ENCODE results near the gene ORM2.
"Not testable (repeated sequence)": the region's sequence is repeated elsewhere in the genome, so short reads cannot be mapped to it uniquely, and the experiment has no call there.

The ORM2 gene

DNA sequence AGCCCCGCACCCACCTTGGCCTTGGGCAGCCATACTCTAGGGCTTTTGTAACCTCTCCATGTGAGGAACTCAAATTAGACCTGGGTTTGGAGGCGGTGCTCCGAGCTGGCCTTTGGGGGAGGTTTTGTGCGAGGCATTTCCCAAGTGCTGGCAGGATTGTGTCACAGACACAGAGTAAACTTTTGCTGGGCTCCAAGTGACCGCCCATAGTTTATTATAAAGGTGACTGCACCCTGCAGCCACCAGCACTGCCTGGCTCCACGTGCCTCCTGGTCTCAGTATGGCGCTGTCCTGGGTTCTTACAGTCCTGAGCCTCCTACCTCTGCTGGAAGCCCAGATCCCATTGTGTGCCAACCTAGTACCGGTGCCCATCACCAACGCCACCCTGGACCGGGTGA is at the start of gene ORM2:
Gene ORM2, plus strand, starts transcription at position 245 of the 398 bp plus-strand sequence. Its CDS starts 36 bp downstream, at position 281.
- DNase-seq (ENCODE audit: low read depth in 2 of 2) = not testable (repeated sequence)

- no peak for DNase-seq (ENCODE audit: low read depth in 2 of 2)
Measured at GRCh38 chr9:114280636-114281472, 48.8 kb upstream of the ORM2 start.

DNA sequence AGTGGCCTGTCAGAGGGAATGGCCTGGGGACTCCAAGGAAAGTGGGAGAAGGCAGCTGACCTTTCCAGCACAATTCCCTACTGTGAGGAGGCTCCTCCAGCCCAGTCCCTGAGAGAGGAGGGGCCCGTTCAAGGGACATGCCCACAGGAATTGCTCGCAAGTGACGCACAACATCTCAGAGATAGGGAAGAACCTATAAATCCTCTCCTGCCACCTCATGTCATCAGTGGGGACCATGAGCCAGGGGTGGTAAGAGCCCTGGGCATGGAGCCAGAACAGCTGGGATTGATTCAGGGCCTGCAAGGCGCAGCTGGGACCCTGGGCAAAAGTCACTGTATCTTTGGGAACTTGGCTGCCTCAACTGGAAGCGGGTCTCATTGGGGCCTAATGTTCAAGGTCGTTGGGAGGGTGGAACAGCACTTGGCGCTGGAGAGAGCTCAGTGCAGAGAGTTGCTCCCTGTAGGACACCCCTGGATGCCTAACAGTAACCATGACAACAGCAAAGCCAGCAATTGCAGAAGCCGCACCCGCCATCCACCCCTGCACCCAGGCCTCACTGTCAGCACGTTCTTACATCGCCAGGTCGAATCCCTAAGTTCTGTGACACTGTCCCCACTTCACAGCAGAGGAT is 48.1 kb upstream of the ORM2 start:
- no peak for DNase-seq (ENCODE audit: low read depth in 2 of 2)

DNA sequence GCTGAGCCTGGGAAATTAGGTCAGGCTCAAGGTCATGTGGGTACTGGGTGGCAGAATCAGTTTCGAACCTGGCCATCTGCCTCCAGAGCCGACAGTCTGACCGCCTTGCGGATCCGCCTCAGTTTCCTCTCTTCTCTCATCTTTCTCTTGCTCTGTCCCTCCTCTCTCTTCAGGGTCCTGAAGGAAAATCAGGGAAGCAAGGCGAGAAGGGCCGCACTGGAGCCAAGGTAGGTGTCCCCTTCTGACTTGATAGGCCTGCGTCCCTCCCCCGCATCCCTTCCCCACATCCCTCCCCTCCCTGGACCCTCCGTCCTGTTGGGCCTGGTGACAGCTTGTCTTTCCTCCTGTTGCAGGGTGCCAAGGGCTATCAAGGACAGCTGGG is 47.6 kb upstream of the ORM2 start:
- no peak for DNase-seq (ENCODE audit: low read depth in 2 of 2)

DNA sequence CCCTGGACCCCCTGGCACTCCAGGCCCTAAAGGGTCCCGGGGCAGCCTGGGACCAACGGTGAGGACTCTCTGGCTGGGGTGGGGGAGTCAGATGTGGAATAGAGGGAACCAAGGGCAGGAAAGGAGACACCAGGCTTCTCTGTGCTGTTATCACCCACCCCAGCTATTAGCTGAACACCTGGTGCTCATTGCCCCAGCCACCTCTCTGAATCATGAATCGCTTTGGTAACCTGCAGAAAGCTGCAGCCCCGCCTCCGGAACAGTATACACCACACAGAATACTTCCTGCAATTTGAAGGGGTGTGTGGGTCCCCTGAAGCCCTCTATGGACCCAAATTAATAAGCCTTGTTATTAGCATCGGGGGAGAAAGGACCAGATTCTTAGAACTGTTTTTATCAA is 47.2 kb upstream of the ORM2 start:
- no peak for DNase-seq (ENCODE audit: low read depth in 2 of 2)

DNA sequence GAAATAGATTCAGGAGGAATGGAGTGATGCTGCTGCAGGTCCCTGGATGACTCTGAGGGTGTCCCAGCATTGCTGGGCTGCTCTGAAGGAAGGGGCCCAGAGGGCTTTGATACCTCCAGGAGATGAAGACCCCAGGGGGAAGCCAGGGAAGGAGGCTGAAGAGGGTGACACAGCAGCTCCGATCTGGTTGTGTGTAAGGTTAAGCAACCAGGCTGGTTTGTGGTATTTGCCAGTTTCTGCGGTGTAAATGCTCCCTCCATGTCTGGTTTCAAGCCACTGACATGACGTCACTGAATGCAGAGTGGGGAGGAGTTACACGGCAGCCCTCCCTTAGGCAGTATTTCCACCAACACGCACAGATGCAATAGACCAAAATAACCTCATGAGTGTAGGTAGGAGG is 46.7 kb upstream of the ORM2 start:
- no peak for DNase-seq (ENCODE audit: low read depth in 2 of 2)

DNA sequence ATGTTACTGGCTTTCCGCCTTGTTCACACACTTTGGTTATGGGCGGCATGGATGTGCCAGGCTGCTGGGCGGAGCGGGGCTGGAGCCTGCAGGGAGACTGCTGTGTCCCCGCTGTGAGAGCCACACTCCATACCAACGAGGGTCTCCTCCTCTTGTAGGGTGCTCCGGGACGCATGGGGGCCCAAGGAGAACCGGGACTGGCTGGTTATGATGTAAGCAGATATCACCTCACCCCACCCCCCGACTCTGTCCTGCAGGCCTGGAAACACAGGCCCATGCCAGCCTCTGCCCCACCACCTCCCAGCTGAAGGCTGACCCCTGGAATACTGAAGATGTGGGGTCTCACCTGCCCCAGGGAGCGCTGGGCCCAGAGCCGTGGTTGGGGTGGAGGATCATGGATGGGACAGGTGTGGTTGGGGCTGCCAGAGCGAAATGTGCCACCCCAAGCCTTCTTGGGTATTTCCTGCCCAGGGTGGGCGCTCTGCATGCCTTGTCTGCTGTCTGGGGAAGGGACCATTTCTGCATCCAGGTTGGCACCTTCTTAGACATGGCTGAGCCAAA is 46.0 kb upstream of the ORM2 start:
- DNase-seq (ENCODE audit: low read depth in 2 of 2) = no peak

GRCh38 chr9:114284316-114285060 is 45.2 kb upstream of the ORM2 start:
- DNase-seq (ENCODE audit: low read depth in 2 of 2) = no peak

GRCh38 chr9:114285166-114285867 is 44.4 kb upstream of the ORM2 start:
- no peak for DNase-seq (ENCODE audit: low read depth in 2 of 2)

GRCh38 chr9:114286146-114286679 is 43.5 kb upstream of the ORM2 start:
- no peak for DNase-seq (ENCODE audit: low read depth in 2 of 2)

GRCh38 chr9:114287001-114287762 is 42.5 kb upstream of the ORM2 start:
- DNase-seq (ENCODE audit: low read depth in 2 of 2) = no peak

DNA sequence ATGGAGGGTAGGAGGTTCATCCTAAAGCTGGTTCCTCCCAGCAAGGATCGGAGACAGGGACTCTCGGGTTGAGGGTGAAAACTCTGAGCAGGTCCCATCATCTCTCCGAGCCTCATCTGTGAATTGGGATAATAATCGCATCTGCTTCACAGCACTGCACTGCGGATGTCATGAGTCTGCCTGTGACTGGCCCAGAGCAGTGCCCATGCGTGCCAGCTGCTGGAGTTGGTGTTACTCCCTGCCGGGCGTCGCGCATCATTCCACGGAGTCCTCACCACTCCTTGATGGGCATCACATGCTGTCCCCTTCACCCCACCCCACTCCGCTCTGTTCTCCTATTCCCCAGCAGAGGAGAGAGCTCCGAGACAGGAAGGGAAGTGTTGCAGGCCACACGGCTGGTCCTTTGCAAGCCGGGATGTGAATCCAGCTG is 41.9 kb upstream of the ORM2 start:
- DNase-seq (ENCODE audit: low read depth in 2 of 2) = no peak

- no peak for DNase-seq (ENCODE audit: low read depth in 2 of 2)
Measured at GRCh38 chr9:114288193-114289091, 41.2 kb upstream of the ORM2 start.

- no peak for DNase-seq (ENCODE audit: low read depth in 2 of 2)
Measured at GRCh38 chr9:114289106-114289505, 40.6 kb upstream of the ORM2 start.

DNA sequence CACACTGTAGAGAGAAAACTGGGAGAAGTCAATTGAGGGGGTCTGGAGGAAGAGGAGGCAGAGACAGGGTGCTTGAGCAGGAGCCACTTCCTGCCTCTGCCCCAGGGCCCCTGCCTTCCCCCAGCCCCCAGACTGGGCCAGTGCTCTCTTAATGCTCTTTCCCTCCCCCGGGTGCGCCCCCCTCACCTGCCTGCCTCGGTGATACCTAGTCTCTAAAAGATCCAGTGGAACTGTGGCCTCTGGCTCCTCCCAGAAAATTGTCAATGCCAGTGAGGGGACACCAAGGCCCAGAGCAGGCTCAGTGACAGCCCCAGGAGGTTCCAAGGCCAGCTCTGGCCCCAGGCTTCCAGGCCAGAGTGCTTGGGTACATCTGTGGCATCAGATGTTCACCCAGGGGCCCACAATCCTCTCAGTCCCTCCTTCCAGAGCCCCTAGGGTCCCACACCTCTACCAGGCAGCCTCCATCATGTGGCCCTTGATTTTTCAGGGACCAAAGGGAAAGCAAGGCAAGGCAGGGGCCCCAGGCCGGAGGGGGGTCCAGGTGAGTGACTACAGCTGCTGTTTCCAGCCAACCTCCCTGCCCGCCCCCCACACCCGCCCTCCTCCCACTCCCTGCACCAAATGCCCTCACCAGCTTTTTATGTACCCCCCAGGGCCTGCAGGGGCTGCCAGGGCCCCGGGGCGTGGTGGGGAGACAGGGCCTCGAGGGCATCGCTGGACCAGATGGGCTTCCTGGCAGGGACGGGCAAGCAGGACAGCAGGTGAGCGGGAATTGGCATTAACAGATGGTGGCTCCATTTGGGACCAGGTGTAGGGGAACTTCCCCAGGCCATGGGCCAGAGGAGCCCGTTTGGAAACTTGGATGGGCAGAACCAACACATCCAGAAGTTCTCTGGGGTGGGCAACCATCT is 39.8 kb upstream of the ORM2 start:
- no peak for DNase-seq (ENCODE audit: low read depth in 2 of 2)

GRCh38 chr9:114290561-114290986 is 39.1 kb upstream of the ORM2 start:
- no peak for DNase-seq (ENCODE audit: low read depth in 2 of 2)

- peak; percentile 44 to 47 for DNase-seq (ENCODE audit: low read depth in 2 of 2)
Measured at GRCh38 chr9:114291064-114291474, 38.6 kb upstream of the ORM2 start.

DNA sequence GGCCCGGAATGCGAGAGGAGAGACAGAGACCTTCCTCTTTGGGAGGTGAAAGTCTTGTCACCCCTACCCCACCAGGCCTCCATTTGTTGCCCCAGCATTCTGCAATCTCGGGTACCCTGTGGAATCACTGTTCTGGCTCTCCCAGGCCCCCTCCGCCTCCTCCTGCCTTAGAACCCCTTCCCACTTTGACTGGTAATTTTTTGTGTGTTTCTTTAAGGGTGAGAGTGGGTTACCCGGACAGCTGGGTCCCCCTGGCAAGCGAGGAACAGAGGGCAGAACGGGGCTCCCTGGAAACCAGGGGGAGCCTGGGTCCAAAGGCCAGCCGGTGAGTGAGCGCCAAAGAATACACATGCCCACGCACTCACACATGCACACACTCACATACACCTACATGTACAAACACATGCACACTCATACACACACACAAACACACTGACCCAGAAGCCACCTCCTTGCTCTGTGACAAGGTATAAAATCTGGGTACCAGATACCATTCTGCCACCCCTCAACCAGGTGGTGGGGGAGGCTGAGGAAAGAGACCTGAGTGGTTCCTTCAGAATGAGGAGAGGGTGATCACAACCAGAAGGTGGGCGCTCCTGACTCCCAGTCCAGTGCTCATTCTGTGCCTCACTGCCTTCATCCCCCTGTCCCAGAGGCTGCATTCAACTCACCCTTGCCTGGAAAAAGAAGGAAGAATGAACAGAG is 37.6 kb upstream of the ORM2 start:
- no peak for DNase-seq (ENCODE audit: low read depth in 2 of 2)

Data from stimulated activated CD8-positive, alpha-beta memory T cell treated with anti-CD3 and anti-CD28 coated beads, Interleukin-7, amount 100 ng/mL, for 4 hours (primary cell).